GM18499 (cell line): ENCODE results near the gene KEL.

ENCODE experiments used
- ATAC-seq: cut with Tn5 transposase; IDR thresholded peaks from one replicate; pipeline ENCODE4 v1.9.1; 2021; ENCODE audit warnings: moderate number of reproducible peaks; ENCODE audit not compliant: insufficient read depth, unreplicated experiment

KEL gene

DNA sequence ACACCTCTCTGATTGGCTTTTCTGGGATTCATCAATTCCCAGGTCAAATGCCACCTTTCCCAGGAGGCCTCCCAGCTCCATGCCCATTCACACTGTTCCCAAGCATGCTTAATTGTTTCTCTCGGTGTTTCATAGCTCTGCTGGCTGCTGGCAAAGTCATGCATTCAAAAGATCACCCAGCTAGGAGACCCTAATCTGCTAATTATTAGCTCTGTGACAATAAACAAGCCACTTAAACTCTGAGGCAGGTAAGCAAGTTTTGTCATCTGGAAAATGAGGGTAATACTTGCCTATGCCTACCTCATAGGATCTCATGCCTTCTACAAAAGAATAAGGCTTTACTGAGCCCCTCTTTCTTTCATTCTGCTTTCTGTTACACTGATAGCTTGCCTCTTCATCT, 828 bp upstream of the KEL start:
- ATAC-seq: no peak

DNA sequence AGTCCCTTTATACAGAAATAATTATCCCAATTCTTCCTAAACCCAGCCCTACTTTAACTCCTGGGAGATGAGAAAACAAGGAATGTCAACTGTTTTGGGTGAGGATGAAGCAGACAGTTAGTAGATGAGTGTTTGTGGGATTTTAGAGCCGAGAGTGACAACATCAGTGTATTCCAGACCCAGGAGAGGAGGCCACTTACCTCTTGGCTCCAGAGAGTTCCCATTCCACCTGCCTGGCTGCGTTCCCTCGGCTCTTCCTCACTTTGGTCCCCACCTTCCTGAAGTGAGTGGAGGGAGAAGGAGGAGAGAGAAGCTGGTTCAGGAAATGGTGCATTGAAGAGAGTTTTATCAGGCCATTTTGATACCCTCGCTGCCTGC, 579 bp downstream of the KEL start:
- no peak for ATAC-seq

DNA sequence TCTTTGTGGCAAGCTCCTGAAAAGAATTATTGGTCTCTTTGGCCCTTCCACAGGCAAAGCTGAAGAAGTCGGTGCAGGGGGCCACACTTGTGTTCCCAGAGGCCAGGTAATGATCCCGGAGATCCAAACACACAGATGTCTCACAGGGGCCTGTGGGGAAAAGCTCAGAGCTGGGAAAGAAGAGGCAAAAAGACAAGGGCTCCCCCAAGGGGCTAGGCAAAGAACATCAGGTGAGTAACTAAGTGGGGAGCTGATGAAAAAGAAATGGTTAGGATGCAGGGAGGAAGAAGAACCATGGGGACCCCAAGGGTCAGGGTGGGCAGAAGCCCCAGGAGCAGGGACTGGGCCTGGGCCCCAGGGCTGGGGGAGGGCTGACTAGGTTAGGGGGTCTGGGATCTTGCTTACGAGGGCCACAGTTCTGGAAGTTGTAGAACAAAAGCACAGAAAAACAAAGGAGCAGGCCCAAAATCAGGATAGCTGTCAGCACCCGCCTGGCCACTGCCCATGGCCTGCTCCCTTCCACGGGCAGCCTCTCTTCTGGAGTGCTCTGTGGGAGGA, 1.1 kb downstream of the KEL start:
- no peak for ATAC-seq

DNA sequence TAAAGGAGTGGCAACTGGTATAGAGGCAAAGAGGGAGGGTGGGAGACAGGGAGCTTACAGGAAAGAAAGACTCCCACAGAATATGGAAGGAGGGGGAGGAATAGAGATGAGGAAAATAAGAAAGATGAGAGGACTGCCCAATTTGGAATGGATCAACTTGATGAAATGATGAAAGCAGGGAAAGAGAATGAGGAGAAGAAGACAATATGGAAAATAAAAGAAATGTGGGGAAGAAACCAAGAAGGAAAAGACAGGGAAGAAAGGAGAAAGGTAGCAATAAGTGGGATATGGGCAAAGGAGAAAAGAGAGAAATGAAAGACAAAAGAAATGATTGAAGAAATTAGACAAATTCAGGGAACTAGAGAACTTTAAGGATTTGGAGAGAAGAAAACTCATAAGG, 3.0 kb downstream of the KEL start:
- ATAC-seq: no peak

DNA sequence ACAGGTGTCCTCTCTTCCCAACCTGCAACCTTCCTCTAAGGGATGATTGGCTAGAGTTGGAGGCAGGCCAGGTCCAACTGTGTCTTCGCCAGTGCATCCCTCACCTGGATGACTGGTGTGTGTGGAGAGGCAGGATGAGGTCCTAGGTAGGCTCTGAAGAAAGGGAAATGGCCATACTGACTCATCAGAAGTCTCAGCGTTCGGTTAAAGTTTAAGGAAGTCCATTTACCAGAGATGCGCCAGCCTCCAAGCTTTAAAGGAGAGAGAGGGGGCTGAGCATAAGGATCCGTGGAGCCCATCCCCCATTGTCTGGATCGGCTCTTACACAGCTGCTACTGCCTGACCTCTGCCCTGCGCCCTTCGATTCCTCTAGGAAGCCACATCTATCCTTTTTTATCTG, 4.4 kb downstream of the KEL start:
- ATAC-seq: no peak

DNA sequence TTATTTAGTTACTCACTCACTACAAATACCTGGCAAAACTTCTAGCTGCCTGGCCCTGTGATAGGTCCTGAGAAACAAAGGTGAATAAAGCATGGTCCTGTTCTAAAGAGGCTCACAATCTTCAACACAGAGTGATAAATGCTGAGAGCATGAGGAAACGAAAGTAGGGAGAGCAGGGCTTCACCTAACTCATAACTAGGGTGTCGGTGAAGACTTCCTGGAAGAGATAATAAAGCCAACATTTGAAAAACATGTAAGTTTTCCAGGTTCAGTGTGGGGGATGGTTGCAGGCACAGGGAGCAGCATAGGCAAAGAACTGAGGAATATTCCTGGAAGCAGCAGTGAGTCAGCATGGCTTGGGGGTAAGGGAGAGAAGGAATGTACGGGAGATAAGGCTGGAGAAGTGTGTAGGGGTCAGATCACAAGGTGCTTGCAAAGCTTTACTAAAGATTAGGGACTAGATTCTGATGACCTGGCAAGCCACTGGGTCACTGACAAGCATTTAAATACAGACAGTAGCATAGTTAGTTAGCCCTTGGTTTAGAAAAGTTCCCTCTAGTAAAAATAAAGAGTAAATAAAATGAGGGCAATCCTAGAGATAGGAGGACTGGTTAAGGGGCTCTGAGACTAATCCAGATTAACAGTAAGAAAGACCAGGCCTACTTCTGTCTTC, 5.1 kb downstream of the KEL start:
- ATAC-seq: no peak

DNA sequence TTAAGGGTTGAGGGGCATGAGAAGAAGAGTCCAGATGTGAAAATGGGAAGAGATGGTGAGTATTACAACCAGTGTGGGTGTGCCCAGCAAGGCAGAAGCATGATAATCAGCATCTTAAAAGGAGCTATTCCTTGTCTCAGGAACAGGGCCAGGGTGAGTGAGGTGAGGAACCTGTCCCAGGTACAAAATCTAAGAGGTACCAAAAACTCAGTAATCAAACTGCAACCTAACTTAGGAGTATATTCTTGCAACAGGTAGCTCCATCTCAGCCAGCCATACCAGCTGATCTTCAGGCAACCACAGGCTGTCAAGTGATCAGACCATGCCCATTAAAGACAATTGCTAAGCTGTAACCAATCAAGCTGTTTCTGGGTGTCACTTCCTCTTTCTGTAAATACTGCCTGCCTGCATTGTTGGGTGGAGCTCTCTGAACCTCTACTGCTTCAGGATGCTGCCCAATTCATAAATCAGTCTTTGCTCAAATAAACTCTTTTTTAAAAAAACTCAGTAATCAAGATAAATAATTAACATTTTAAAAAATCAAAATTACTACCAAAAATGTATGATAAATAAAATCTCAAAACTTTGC, 7.4 kb downstream of the KEL start:
- ATAC-seq: no peak

DNA sequence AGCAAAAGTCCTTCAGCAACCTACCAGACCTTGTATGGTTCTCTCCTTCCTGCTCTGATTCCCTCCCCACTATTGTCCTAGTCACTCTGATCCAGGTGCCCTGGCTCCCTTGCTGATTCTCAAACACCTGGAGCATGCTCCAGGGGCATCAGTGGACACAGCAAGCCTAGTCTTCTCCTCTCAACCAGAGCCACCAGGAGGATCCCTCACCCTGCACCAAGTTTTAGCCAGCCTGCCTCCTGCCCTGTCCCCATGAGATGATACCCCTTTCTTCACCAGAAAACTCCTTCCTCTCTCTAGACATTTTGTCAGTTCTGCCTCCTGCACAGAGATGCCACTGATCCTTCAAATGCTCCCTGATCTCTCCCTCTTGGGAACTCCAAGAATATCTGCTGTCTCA, 11.9 kb downstream of the KEL start:
- no peak for ATAC-seq

DNA sequence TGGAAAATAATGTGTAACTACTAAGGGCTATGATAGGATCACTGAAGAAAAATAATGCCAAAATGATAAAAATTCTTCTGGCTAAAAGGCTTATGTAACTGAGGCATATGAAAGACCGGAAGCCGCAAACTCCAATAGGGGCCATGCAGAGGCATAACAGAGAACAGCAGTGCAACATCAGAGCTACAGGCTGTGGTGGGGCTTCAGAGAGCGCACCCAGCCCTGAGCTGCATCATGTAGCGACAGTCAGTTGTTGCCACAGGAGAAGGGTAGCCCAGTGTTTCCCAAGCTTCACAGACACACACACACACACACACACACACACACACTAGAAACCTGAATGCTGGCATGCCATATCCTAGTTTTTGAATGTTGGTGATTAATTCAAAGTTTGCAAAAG, 13.6 kb downstream of the KEL start:
- ATAC-seq: no peak

DNA sequence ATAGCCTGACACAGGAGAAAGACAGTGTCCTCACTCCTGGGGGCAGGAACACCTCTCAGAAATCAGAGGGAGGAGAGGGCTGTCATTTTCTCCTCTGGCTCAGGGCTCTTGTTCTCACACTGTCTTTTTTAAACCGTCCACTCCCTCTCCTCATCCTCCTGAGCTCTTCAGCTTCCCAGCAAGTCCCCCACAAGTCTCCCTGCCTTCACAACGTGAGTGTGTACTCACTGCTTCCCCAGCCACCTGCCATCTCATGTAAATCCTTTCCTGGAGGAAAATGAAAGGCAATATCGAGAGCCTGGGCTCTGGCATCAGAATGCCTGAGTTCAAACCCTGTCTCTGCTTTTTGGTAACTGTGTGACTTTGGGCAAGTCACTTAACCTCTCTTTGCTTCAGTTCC, 17.2 kb downstream of the KEL start:
- ATAC-seq: no peak

DNA sequence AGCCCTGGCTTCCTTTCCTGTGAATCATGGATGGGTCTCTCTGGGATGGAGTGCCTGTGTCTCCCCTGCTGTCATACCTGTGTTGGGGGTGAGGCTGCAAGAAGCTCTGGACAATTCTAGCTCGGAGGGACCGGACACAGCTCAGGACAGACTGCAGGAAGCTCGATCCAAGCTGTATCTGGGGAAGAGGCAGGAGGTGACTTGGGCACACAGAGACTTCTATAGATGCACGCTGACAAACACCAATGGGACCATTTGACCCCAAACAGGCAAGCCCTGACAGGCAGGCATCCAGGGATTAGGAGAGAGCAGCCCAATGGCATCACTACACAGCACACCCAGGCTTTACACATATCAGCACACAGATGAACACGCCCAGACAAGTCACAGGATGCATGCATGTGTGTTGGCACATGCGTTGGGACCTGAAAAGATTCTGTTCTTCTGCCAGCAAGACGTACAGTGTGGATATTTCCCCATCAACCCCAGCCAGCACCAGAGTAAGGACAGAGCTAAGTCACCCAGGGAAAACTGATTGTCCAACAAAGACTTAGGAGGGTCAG, 18.4 kb downstream of the KEL start:
- ATAC-seq: no peak

DNA sequence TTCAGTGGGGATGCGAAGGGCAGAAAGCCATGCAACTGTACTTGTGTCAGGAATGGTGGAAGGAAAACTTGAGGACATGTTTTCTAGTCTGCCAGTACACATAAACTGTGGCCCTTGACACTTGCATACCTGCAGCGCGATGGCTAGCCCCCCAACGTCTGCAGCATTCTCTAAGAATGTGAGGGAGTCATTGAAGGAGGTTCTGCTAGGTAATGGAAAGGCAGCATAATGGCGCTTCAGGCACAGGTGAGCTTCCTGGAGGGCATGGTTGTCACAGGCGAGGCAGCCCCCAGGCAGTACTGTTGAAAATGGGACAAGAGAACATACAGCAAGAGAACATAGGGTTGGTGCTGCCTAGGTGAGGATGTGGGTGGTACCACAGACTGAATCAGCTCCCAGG, 19.4 kb downstream of the KEL start:
- no peak for ATAC-seq

DNA sequence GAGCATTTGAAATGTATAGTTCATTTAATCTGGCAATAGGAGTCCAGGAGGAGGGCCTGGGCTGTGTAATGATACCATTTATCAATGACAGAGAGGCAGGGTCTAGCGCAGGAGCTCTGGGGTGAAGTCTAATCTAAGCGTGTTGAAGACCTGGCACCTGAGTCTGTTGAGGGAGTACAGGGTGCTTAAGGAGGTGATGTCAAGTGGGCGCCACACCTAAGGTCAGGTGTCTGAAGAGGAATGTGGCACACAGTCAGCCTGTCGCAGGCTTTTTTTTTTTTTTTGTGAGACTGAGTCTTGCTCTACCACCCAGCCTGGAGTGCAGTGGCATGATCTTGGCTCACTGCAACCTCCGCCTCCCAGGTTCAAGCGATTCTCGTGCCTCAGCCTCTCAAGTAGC, 20.6 kb downstream of the KEL start:
- no peak for ATAC-seq

DNA sequence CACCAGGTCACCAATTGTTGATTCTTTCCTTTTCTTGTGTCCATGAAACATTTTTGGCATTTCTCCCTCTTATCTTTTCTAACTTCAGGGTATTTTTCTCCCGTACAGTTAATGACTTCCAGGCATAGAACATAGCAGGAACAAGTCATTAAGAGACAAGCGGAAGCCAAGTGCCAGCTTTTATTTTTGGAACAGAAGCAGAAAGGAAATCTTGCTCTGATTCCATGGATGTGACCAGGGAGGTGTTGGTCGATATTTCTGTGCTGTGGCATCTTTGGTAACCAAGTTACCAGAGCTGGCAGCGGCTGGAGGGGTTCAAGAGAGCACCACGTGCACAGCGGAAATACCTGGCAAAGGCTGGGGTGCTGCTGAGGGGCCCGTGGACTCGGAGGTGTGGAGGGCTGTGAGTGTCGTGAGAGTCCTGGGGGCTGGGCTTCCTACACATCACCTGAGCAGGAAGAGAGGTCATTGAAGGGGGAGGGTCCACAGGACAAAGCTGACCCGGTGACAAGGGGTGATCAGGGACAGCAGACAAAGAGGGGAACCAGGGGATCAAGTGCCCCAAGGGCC, 21.1 kb downstream of the KEL start:
- no peak for ATAC-seq

DNA sequence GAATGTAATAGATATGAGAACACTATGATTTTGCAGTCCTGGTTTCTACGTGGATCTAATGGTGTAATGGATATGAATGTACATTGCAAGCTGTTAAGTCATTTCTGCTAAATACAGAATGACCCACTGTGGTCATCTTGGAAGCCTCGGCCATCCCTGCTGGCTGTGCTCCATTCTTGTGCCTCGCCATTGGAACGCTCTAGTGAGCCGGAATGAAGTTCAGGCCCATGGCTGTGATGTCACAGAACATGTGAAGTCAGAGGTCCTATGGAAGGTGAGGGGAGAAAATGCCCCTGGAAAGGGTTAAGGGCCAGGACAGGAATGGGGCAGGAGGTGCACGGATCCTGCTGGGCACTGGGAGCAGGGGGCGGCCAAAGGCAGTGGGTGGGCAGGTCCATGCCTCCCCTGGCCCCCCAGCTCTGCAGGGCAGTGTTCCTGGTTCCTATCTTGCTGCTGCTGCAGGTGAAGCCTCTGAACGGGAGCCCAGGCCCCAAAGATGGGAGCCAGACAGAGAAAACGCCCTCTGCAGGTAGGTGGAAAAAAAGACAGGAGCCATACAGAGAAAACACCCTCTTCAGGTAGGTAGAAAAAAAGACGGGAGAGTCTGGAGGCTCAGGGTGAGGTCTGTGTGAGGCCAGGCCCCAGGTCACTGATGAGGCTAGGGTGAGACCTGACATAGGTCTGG, 22.8 kb downstream of the KEL start, which contains the start of gene LLCFC1:
TSS of gene LLCFC1 (plus strand) at position 259 of the 685 bp plus-strand sequence. CDS start at position 397, 138 bp downstream.
- no peak for ATAC-seq

DNA sequence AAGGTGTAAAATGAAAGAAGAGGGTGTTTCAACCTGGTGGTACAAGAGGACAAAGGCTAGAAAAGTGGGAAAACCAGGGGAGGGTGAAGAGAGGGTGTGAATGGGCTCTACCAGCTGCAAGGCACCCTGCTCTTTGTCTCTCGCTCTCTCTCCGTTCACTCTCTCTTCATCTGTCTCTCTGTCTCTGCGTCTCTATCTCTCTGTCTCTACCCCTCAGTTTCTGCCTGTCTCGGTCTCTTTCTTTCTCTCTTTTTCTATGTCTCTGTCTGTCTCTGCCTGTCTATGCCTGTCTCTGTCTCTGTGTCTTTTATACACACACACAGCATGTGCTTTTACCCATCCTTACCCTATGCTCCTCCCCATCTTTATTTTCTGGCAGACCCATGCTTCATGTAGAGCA, 23.6 kb downstream of the KEL start:
- ATAC-seq: no peak

DNA sequence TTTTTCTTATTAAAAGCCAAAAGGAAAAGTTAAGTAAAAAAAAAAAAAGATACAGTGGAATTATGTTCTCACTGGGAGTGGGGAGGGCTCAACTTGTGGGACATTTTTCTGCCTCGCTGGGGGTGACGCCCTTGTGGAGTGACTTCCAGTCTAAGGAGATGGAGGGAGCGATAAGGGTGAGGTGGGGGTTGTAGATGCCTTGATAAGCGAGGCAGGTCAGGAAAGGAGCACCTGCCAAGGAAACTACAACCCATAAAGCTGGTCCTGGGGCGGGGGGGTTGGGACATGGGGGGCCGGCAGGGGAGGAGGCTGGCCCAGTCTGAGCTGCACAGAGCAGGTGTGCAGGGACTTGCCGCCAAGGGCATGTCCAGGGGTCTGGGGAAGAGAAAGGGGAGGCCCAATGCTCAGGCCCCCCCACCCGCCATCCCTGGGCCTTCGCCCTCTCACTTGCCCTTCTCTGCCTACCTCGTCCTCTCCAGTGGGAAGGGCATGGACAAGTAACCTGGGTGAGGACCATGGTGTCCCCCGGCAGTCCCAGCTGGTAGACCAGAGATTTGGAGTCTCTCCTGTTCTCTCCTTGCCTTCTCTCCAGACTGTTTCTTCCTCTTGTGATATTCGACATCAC, 26.1 kb downstream of the KEL start:
- no peak for ATAC-seq

DNA sequence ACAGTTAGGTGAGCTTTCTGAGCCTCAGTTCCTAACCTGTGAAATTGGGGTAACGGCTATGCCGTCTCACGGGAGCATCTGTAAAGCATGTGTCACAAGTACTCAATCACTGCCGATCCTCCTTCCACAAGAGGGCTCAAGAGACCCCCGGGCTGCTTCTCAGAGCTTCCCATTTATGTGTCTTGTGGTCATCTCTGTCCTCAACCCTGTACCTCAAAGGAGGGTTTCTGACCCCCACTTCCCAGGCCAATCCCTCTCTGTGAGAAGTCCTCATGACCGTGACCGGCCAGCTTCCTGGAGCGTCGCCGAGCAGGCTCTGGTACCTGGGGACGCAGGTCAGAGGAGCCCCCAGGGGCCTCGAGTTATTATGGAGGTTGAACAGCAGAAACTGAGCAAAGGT, 28.1 kb downstream of the KEL start:
- no peak for ATAC-seq

DNA sequence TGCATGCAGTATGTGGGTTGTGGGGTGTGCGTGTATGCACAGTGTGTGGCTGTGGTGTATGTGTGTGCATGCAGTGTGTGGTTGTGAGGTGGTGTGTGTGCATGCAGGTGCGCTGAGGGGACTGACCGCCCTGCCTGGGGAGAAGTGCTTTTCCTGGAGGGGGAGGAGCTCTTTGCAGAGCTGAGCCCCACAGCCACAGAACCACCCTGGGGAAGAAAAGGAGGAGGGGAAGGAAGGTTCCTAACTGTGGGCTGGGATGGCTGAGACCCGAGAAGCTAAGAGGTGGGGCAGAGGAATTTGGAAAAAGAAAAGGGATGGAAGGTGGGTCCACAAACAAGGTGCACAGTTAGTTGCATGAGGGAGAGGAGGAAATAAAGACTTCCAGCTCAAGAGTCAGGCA, 28.5 kb downstream of the KEL start, which contains the start of gene TRPV5:
TSS of gene TRPV5 (minus strand) at position 123 of the 400 bp plus-strand sequence. CDS start 287 bp downstream, outside the sequence.
- no peak for ATAC-seq

DNA sequence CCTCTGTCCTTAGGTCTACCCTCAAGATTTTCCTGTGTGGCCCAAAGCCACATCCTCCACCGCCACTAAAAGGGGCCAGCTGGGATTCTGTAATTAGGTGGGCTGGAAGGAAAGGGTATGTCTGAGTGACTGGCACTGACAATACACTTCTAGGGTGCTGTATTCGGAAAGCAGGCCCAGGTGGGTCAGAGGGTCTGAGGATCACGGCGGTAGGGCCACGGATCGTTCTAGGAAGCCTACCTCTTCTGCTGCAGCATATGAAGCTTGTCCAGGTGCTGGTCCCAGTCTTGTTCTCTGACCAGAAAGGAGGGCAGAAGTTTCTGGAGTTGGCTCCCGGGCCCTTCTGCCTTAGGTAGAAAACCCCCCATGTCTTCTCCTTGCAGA, 29.1 kb downstream of the KEL start:
- ATAC-seq: no peak
